HepG2 (cell line): Measurements from ENCODE around the gene GNG4. TPM values are rescaled to one million over a fixed set of nuclear protein-coding genes. Genes with fewer than 3 reads are reported as not detected.

Source experiments
- ATAC-seq: fragments of 200-7000 bp; cut with Tn5 transposase; 3 replicates; pipeline ENCODE4 v1.9.1; 2020; ENCODE audit warnings: mild to moderate bottlenecking, moderate library complexity
- BruUV-seq: library from RNA; stranded (reverse); fragments of 400-500 nt; replicated peaks from 2 replicates; lab custom pipeline; 2021; lab: Mats Ljungman, UMichigan
- CTCF ChIA-PET: fragments of 300-600 bp; formaldehyde crosslinking; extraction: SDS; loops from one replicate; lab custom pipeline; 2021; ENCODE audit warnings: low total read pairs, inconsistent platforms, low intra/inter-chr PET ratio; lab: Yijun Ruan, JAX
- POLR2A ChIA-PET: fragments of 350-600 bp; sonication (Branson Sonifier 250); formaldehyde crosslinking; loops from one replicate; lab custom pipeline; 2020; ENCODE audit warnings: antibody characterized with exemption, inconsistent platforms; lab: Yijun Ruan, JAX
- DNase-seq: peaks from one replicate; pipeline ENCODE4 v3.0.0-alpha.2; 2015; ENCODE audit warnings: low spot score
- FAIRE-seq: peaks from 3 replicates; lab custom pipeline; 2011; peaks lifted over from hg19 to GRCh38; lab: Jason Lieb, UNC
- H2AFZ ChIP-seq: one replicate; pipeline ENCODE4 v1.6.1; 2011; ENCODE audit warnings: low read length, inconsistent platforms
- H3K27ac ChIP-seq: fragments of 300-600 bp; 3 replicates; pipeline ENCODE4 v1.8.0; 2011; ENCODE audit warnings: mixed run types, mild to moderate bottlenecking, mixed read lengths, low read length, inconsistent platforms; ENCODE audit not compliant: insufficient read depth; ENCODE audit errors: extremely low read length
- H3K27me3 ChIP-seq, 2 experiments: fragments of 200-600 bp in 1 of 2; 2 replicates in 1 of 2; 3 replicates in 1 of 2; pipeline versions ENCODE4 v1.6.0 to v1.8.0; 2011; ENCODE audit warnings: low read length in 2 of 2, mild to moderate bottlenecking in 2 of 2, moderate library complexity in 2 of 2, inconsistent platforms in 1 of 2; ENCODE audit not compliant: insufficient read depth in 2 of 2, control insufficient read depth in 1 of 2
- H3K36me3 ChIP-seq, 2 experiments: fragments of 200-600 bp in 1 of 2; replicated peaks in 1 of 2; 2 replicates in 1 of 2; 3 replicates in 1 of 2; pipeline versions ENCODE4 v1.5.1 to v1.8.0; 2011; ENCODE audit warnings: low read length in 2 of 2, inconsistent platforms in 1 of 2; ENCODE audit not compliant: insufficient read depth in 2 of 2, control insufficient read depth in 1 of 2
- H3K4me1 ChIP-seq: 2 replicates; pipeline ENCODE4 v1.5.1; 2012; ENCODE audit warnings: low read length, inconsistent platforms; ENCODE audit not compliant: insufficient read depth
- H3K4me2 ChIP-seq: 2 replicates; pipeline ENCODE4 v1.6.0; 2011; ENCODE audit warnings: low read depth, low read length, inconsistent platforms
- H3K4me3 ChIP-seq, 3 experiments: fragments of 200-600 bp in 1 of 3; sonication (generic), shearing (Covaris generic) in 1 of 3; replicated peaks in 1 of 3; 2 replicates each; pipeline ENCODE4 v1.5.1; 2011 to 2016; ENCODE audit warnings: low read length in 3 of 3, inconsistent platforms in 2 of 3, low read depth in 2 of 3, mild to moderate bottlenecking in 2 of 3, control low read depth in 1 of 3, mixed read lengths in 1 of 3; ENCODE audit not compliant: insufficient read depth in 1 of 3
- H3K79me2 ChIP-seq: one replicate; pipeline ENCODE4 v1.6.1; 2011; ENCODE audit warnings: low read length, inconsistent platforms; ENCODE audit not compliant: insufficient read depth
- H3K9ac ChIP-seq: 2 replicates; pipeline ENCODE4 v1.6.0; 2011; ENCODE audit warnings: mild to moderate bottlenecking, low read depth, low read length, inconsistent platforms; ENCODE audit not compliant: insufficient read depth
- H3K9me3 ChIP-seq: 2 replicates; pipeline ENCODE4 v1.5.1; 2012; ENCODE audit warnings: mild to moderate bottlenecking, low read length
- H4K20me1 ChIP-seq: 2 replicates; pipeline ENCODE4 v1.6.0; 2011; ENCODE audit warnings: inconsistent platforms, mild to moderate bottlenecking, low read length, moderate library complexity; ENCODE audit not compliant: insufficient read depth
- EP300 ChIP-seq, 3 experiments: sonication (generic) in 1 of 3; formaldehyde crosslinking in 1 of 3; IDR thresholded peaks; 2 replicates each; pipeline versions ENCODE4 v1.5.1 to v1.6.1; 2011 to 2020; ENCODE audit warnings: low read depth in 2 of 3, low read length in 2 of 3, borderline replicate concordance in 1 of 3, improper control_type of control experiment in 1 of 3, mild to moderate bottlenecking in 1 of 3, missing genetic modification reagents in 1 of 3, moderate library complexity in 1 of 3
- HOXD1 ChIP-seq: sonication (generic); formaldehyde crosslinking; IDR thresholded peaks from 2 replicates; pipeline ENCODE4 v1.5.0; 2020; ENCODE audit warnings: missing genetic modification reagents
- NFE2L1 ChIP-seq: sonication (generic); formaldehyde crosslinking; IDR thresholded peaks from 2 replicates; pipeline ENCODE4 v1.4.0; 2020; ENCODE audit warnings: missing genetic modification reagents, mild to moderate bottlenecking, borderline replicate concordance
- RAD51 ChIP-seq: fragments of 450-650 bp; IDR thresholded peaks from 2 replicates; pipeline ENCODE4 v1.6.1; 2016; ENCODE audit warnings: borderline replicate concordance
- ZFX ChIP-seq: sonication (generic); formaldehyde crosslinking; IDR thresholded peaks from 2 replicates; pipeline ENCODE4 v1.4.0; 2020; ENCODE audit warnings: mild to moderate bottlenecking, low read depth, missing genetic modification reagents, moderate library complexity
- ZNF367 ChIP-seq: sonication (generic); formaldehyde crosslinking; IDR thresholded peaks from 2 replicates; pipeline ENCODE4 v1.4.0; 2020; ENCODE audit warnings: missing genetic modification reagents, borderline replicate concordance
- ZNF556 ChIP-seq: sonication (generic); formaldehyde crosslinking; IDR thresholded peaks from 2 replicates; pipeline ENCODE4 v1.4.0; 2020; ENCODE audit warnings: mild to moderate bottlenecking, missing genetic modification reagents, borderline replicate concordance
- ZSCAN21 ChIP-seq: sonication (generic); formaldehyde crosslinking; IDR thresholded peaks from 2 replicates; pipeline ENCODE4 v1.8.0; 2022; ENCODE audit warnings: mild to moderate bottlenecking, missing genetic modification reagents, moderate library complexity, borderline replicate concordance
- ZSCAN30 ChIP-seq: sonication (generic); formaldehyde crosslinking; IDR thresholded peaks from 2 replicates; pipeline ENCODE4 v1.5.0; 2020; ENCODE audit warnings: mild to moderate bottlenecking, missing genetic modification reagents
- ZSCAN31 ChIP-seq: sonication (generic); formaldehyde crosslinking; IDR thresholded peaks from 2 replicates; pipeline ENCODE4 v1.5.0; 2020; ENCODE audit warnings: low read depth, mild to moderate bottlenecking, missing genetic modification reagents
- WGBS: methylation state at CpG from one replicate; pipeline ENCODE4 v1.1.6; 2017; ENCODE audit warnings: low lambda C conversion rate; 5-methylcytosine and 5-hydroxymethylcytosine counted together
- in situ Hi-C: cut with HindIII; loops from 2 replicates; pipeline ENCODE4 v1.10.0; 2017; ENCODE audit warnings: low pct_unique_long_range_greater_than_20kb; ENCODE audit not compliant: extremely low pct_ligation_motif_present
- intact Hi-C: fragments of 100-400 bp; cut with micrococcal nuclease; formaldehyde crosslinking; loops from one replicate; pipeline ENCODE4 v1.10.0; 2022; ENCODE audit not compliant: unreplicated experiment
- polyA plus RNA-seq, 8 experiments: library from polyadenylated mRNA; depleted of rRNA in 3 of 8; stranded (reverse) in 7 of 8; unstranded in 1 of 8; fragments of >200 nt; fragmentation: Illumina TruSeq in 4 of 8; extraction: Trizol in 4 of 8; gene quantifications; 2 replicates each; pipeline versions ENCODE4 v1.2.1 to v1.2.3, GENCODE V29; 2011 to 2016; ENCODE audit warnings: low read depth in 4 of 8, missing spikeins in 1 of 8, mixed read lengths in 1 of 8; ENCODE audit not compliant: insufficient read depth in 1 of 8
- total RNA-seq, 5 experiments: library from RNA; depleted of rRNA; stranded (reverse); fragments of >200 nt; fragmentation: Illumina TruSeq; extraction: Trizol; gene quantifications; 2 replicates each; pipeline ENCODE4 v1.2.3, GENCODE V29; 2016; ENCODE audit warnings: low read depth in 1 of 5
- TF ChIP-seq, protein P1 (sequence below): sonication (generic); formaldehyde crosslinking; IDR thresholded peaks from 2 replicates; pipeline ENCODE4 v1.8.0; 2022; ENCODE audit warnings: mild to moderate bottlenecking, missing genetic modification reagents, borderline replicate concordance
- TF ChIP-seq, protein P2 (sequence below): sonication (generic); formaldehyde crosslinking; IDR thresholded peaks from 2 replicates; pipeline ENCODE4 v1.4.0; 2020; ENCODE audit warnings: missing genetic modification reagents
- TF ChIP-seq, protein P3 (sequence below): sonication (generic); formaldehyde crosslinking; conservative IDR thresholded peaks from 2 replicates; pipeline ENCODE4 v1.4.0; 2020; ENCODE audit warnings: missing genetic modification reagents
- TF ChIP-seq, protein P4 (sequence below): sonication (generic); formaldehyde crosslinking; IDR thresholded peaks from 2 replicates; pipeline ENCODE4 v1.8.0; 2022; ENCODE audit warnings: mild to moderate bottlenecking, missing genetic modification reagents, moderate library complexity
- TF ChIP-seq, protein P5 (sequence below): IDR thresholded peaks from 2 replicates; pipeline ENCODE4 v1.6.1; 2016; ENCODE audit warnings: low read depth

The GNG4 gene
- total and polyA plus RNA-seq, 2 of the 13 experiments (the other 11 are each of a cell fraction or from before 2014, with no cell fraction given) = 27.1 to 69.5 TPM

DNA sequence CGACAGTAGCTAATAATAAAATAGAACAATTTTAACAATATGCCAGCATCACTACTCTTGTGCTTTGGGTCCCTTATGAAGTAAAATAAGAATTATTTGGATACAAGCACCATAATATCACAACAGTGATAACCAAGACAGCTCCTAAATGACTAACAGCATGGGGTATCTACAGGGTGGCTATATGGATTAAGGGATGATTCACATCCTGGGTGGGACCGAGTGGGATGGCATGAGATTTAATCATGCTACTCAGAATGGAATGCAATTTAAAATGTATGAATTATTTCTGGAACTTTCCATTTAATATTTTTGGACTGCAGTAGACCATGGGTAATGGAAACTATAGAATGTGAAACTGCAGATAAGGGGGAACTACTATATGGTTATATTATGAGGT, 117.2 kb downstream of the GNG4 start:
- Histone ChIP-seq H2AFZ (no peak overlapping the region), H3K4me1 (no peaks in the 10 kb centered on the region), H3K79me2 (no peaks in the 10 kb centered on the region), H3K9me3 (no peaks in the 10 kb centered on the region), H3K27ac (no peak overlapping the region), H3K4me2 (no peak overlapping the region), H3K4me3 (no peak overlapping the region), H3K36me3 (no peaks in the 10 kb centered on the region), H3K27me3 (no peaks in the 10 kb centered on the region), H3K9ac (no peak overlapping the region), H4K20me1 (no peaks in the 10 kb centered on the region)
- ChIA-PET POLR2A (no interaction called here), CTCF (no interaction called here)
- FAIRE-seq = no peak
- TF ChIP-seq ZNF367 (no peak), ZSCAN31 (no peak), ZSCAN30 (CRISPR knock-in tag) (no peak), ZSCAN21 (CRISPR knock-in tag) (no peak), ZFX (no peak), ZNF556 (CRISPR knock-in tag) (no peak), RAD51 (no peak), HOXD1 (CRISPR knock-in tag) (no peak), NFE2L1 (CRISPR knock-in tag) (no peak), EP300 (IDR thresholded peaks at IDR 0.05; ENCODE audit: low read depth in 2 of 2, low read length in 2 of 2) (no peak), EP300 (CRISPR knock-in tag; IDR thresholded peaks at IDR 0.05; ENCODE audit: borderline replicate concordance) (no peak)
- TF ChIP-seq, protein P1, sequence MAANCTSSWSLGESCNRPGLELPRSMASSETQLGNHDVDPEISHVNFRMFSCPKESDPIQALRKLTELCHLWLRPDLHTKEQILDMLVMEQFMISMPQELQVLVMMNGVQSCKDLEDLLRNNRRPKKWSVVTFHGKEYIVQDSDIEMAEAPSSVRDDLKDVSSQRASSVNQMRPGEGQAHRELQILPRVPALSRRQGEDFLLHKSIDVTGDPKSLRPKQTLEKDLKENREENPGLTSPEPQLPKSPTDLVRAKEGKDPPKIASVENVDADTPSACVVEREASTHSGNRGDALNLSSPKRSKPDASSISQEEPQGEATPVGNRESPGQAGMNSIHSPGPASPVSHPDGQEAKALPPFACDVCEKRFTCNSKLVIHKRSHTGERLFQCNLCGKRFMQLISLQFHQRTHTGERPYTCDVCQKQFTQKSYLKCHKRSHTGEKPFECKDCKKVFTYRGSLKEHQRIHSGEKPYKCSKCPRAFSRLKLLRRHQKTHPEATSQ (CRISPR knock-in tag) = no peak
- TF ChIP-seq, protein P2, sequence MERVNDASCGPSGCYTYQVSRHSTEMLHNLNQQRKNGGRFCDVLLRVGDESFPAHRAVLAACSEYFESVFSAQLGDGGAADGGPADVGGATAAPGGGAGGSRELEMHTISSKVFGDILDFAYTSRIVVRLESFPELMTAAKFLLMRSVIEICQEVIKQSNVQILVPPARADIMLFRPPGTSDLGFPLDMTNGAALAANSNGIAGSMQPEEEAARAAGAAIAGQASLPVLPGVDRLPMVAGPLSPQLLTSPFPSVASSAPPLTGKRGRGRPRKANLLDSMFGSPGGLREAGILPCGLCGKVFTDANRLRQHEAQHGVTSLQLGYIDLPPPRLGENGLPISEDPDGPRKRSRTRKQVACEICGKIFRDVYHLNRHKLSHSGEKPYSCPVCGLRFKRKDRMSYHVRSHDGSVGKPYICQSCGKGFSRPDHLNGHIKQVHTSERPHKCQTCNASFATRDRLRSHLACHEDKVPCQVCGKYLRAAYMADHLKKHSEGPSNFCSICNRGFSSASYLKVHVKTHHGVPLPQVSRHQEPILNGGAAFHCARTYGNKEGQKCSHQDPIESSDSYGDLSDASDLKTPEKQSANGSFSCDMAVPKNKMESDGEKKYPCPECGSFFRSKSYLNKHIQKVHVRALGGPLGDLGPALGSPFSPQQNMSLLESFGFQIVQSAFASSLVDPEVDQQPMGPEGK (CRISPR knock-in tag) = no peak
- TF ChIP-seq, protein P3, sequence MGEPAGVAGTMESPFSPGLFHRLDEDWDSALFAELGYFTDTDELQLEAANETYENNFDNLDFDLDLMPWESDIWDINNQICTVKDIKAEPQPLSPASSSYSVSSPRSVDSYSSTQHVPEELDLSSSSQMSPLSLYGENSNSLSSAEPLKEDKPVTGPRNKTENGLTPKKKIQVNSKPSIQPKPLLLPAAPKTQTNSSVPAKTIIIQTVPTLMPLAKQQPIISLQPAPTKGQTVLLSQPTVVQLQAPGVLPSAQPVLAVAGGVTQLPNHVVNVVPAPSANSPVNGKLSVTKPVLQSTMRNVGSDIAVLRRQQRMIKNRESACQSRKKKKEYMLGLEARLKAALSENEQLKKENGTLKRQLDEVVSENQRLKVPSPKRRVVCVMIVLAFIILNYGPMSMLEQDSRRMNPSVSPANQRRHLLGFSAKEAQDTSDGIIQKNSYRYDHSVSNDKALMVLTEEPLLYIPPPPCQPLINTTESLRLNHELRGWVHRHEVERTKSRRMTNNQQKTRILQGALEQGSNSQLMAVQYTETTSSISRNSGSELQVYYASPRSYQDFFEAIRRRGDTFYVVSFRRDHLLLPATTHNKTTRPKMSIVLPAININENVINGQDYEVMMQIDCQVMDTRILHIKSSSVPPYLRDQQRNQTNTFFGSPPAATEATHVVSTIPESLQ (CRISPR knock-in tag) = no peak
- TF ChIP-seq, protein P4, sequence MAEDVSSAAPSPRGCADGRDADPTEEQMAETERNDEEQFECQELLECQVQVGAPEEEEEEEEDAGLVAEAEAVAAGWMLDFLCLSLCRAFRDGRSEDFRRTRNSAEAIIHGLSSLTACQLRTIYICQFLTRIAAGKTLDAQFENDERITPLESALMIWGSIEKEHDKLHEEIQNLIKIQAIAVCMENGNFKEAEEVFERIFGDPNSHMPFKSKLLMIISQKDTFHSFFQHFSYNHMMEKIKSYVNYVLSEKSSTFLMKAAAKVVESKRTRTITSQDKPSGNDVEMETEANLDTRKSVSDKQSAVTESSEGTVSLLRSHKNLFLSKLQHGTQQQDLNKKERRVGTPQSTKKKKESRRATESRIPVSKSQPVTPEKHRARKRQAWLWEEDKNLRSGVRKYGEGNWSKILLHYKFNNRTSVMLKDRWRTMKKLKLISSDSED (CRISPR knock-in tag) = no peak
- TF ChIP-seq, protein P5, sequence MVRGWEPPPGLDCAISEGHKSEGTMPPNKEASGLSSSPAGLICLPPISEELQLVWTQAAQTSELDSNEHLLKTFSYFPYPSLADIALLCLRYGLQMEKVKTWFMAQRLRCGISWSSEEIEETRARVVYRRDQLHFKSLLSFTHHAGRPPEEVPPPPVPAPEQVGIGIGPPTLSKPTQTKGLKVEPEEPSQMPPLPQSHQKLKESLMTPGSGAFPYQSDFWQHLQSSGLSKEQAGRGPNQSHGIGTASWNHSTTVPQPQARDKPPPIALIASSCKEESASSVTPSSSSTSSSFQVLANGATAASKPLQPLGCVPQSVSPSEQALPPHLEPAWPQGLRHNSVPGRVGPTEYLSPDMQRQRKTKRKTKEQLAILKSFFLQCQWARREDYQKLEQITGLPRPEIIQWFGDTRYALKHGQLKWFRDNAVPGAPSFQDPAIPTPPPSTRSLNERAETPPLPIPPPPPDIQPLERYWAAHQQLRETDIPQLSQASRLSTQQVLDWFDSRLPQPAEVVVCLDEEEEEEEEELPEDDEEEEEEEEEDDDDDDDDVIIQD = no peak
- WGBS = 53% methylated on average over 2 of the region's 2 CpGs
- in situ Hi-C loops (no loop called here), intact Hi-C loops (no loop called here)
- ATAC-seq = no peak
- DNase-seq = no peak
- BruUV-seq = no TSS peak
